NCI-H2227 (cell line): ENCODE measurements around the gene RARG.
"Not testable (repeated sequence)": the region's sequence is repeated elsewhere in the genome, so short reads cannot be mapped to it uniquely, and the experiment has no call there.

ENCODE experiments used
- DNase-seq: peaks from one replicate; lab custom pipeline; 2025; ENCODE audit not compliant: unreplicated experiment; lab: John Stamatoyannopoulos, UW

Gene RARG

DNA sequence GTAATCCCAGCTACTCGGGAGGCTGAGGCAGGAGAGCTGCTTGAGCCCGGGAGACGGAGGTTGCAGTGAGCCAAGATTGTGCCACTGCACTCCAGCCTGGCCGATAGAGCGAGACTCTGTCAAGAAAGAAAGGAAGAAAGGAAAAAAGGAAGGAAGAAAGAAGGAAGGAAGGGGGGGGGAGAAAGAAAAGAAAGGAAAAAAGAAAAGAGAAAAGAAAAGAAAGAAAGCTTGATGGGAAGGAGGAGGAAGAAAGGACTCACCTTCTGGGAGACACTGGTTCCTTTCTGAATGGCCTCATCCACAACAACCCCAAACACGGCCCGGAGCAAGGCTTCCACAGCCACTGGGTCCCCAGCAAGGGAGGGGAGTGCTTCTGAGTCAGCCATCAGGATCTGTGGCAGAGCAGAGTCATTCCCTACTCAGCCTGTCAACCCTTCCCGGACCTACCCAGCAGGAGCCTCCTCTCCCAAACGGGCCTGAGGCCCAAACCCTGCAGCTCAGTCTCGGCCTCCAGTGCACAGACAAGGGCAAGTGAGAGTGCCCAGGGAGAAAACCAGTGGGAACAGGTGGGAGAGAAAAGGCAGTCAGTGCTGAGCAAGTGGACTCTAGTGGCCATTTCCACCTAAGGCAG, 58.8 kb downstream of the RARG start:
- DNase-seq = no peak

GRCh38 chr12:53172352-53172751, 59.7 kb downstream of the RARG start:
- no peak for DNase-seq

- DNase-seq = no peak
Observed at GRCh38 chr12:53171725-53172329, 60.2 kb downstream of the RARG start.

- DNase-seq = no peak
Observed at GRCh38 chr12:53170876-53171724, 60.9 kb downstream of the RARG start.

DNA sequence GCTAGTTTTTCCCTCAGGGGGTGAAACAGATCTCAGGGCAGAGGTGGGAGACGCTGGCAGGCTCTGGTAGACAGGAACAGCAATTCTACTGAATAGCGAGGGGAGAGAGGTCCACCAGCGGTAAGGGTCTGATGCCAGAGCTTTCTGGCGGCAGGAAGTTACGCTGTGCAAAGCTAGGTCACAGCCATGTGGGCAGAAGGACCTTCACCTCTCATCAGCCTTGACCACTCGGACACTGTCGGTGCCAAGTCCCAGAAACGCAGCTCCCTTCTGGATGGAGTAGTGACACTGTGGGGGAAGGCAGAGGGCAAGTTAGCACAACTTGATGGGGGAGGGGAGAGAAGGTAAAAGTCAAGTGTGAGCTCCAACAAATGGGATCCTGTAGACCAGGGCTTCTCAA, 61.8 kb downstream of the RARG start:
- DNase-seq = no peak

DNA sequence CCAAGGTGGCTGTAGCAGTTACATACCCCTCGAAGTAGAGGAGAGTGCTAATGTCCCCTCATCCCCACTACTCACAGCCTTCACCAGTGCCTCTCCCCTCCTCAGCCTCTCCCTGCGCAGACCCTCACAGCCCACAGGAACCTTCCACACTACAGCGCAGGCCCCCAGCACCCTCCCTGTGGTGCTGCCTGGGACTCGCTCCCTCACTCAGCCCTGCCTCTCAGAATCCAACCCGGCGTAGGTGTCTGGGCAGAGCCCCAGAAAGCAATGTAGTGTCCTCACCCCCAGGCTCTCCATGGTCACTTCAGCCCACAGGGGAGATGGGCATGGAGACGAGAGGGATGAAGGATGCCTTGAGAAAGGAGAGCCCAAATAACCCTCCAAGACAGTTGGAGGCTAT, 62.4 kb downstream of the RARG start:
- DNase-seq = no peak

DNA sequence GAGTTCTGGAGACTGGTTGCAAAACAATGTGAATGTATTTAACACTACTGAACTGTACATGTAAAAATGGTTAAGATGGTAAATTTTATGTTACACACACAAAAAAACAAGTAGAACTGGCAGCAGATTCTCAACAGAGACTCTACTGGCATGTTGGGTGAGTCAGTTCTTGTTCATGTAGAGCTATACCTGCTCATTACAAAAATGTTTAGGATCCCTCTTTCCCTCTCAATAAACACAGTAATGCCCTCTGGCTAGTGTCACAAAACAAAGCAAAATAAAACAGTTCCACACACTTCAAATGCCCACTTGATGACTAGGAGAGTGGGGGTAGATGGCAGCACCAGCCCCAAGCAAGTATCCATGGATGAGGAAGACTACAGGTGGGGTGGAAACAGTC, 65.2 kb downstream of the RARG start:
- DNase-seq = no peak

GRCh38 chr12:53163008-53163407, 69.0 kb downstream of the RARG start:
- DNase-seq = not testable (repeated sequence)

DNA sequence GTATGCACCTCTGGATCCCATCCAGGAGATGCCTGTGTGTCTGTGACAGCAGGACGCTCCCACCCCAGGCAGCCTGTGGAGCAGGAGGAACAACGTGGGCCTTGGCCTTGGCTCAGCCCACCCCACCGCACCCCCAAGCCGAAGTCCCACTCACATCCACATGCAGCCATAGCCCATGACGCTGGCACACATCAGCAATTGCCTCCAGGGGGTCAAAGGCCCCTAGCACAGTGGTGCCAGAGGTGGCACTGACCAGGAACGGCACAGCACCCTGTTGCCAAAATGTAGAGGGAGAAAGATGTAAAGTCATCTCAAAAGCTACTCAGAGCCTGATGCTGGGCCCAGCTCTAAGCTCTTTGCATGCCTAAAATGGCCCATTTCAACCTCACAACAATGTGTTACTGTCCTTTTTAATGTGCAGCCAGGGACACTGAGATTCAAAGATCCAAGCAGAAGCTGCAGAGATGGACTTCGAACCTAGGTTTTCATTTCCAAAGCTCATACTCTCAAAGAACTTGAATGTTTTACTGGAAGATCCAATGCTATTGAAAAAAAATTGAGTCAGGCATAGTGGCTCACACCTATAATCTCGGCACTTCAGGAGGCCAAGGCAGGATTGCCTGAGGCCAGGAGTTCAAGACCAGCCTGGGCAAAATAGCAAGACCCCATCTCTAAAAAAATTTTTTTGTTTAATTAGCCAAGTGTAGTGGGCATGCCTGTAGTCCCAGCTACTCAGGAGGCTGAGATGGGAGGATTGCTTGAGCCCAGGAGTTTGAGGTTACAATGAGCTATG, 70.7 kb downstream of the RARG start:
- DNase-seq = no peak

DNA sequence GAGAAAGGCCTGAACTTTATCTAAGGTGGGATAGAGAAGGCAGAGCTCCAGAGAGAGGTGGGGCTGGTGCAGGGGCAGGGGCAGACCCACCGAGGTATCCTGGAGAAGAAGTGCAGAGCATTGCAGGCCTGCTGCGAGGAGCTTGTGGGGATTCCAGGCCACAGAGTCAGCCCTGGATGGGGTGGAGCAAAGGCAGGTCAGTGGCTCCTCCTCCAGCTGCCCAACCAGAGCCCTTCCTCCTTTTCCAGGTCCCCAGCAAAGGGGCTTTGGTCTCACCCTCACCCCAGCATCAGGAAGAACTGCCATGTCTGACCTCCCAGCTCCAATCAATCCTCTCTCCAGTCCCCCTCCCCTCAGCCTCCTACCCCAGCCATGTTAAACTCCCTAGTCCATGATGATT, 71.3 kb downstream of the RARG start:
- DNase-seq = no peak
